NB4 (cell line): ENCODE measurements around the gene ROBO2.

ENCODE experiments used
- CTCF ChIP-seq: IDR thresholded peaks from one replicate; pipeline ENCODE4 v1.5.1; 2012; ENCODE audit warnings: low read depth, low read length
- MAX ChIP-seq: IDR thresholded peaks from 2 replicates; pipeline ENCODE4 v1.6.1; 2011; ENCODE audit warnings: low read depth, low read length
- POLR2A ChIP-seq: IDR thresholded peaks from 2 replicates; pipeline ENCODE4 v1.6.1; 2011; ENCODE audit warnings: mild to moderate bottlenecking; ENCODE audit not compliant: insufficient read length; ENCODE audit errors: extremely low read depth

GRCh38 chr3:76997733-76998132 is 42.2 kb upstream of the ROBO2 start:
- no peak for TF ChIP-seq CTCF
- TF ChIP-seq POLR2A = no peak
- TF ChIP-seq MAX = no peak
